HG02885 (cell line): Measurements from ENCODE around the gene EVA1B.

Experiments used
- ATAC-seq: cut with Tn5 transposase; IDR thresholded peaks from one replicate; pipeline ENCODE4 v1.9.1; 2021; ENCODE audit warnings: mild to moderate bottlenecking; ENCODE audit not compliant: unreplicated experiment, poor library complexity

The EVA1B gene

GRCh38 chr1:36285443-36286101 is 37.9 kb downstream of the EVA1B start:
- no peak for ATAC-seq

DNA sequence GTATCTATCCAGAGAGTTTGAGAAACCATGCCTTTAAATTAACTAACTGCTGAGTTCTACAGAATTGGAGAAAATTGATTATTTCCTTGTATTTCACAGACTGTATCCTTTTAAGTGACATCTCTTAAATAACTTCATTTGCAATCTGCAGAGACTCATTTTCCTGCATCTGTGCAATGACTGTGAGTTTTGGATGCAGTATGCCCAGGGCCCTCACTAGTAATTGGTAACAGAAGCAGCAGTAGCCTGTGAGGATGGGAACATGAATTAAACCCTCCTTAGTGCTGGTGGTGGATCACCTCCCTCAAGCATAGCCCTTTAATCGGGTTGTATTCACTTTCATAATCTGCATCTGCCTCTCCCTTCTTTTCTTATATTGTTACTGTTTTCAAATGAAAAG is 38.9 kb downstream of the EVA1B start:
- no peak for ATAC-seq

GRCh38 chr1:36284061-36284460 is 39.4 kb downstream of the EVA1B start:
- no peak for ATAC-seq

GRCh38 chr1:36279789-36280296 is 43.6 kb downstream of the EVA1B start:
- ATAC-seq, result no peak

DNA sequence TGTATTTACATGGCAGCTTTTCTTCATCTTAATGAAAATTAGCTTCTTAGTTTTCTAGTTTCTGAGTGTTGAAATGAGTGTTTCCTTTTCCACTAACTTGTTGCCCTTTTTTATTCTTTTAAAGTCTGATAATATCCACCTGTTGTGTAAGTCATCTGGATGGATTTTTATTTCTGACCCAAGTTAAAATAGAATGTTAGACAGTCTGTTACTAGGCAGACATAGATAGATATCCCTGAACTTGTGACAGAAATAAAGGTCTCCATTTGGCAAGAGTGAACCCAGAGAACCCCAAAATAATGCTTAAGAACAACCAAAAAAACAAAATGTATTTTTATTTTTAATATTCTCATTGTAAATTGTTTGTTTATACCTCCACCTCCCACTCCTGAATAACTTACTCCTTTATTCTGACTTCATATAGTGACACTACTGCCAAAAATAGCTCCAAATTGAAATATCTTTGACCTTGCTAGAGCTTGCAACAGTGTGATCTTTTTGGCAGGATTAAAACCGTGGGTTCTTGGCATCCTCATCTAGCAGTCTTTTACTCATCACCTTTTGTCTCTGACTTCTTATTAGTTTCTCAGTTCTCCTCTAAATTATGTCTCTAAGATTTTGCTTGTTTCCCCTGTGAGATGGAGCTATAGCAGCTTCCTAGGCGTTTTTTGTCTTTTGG is 44.2 kb downstream of the EVA1B start:
- no peak for ATAC-seq

GRCh38 chr1:36276688-36277087 is 46.8 kb downstream of the EVA1B start:
- no peak for ATAC-seq

- ATAC-seq, result no peak
Observed at GRCh38 chr1:36274201-36274600, 49.2 kb downstream of the EVA1B start.

- no peak for ATAC-seq
Observed at GRCh38 chr1:36273024-36273423, 50.4 kb downstream of the EVA1B start.
